CD4-positive, alpha-beta memory T cell (primary cell): ENCODE data around the gene CMTR2. TPM values are rescaled to one million over a fixed set of nuclear protein-coding genes. Genes with fewer than 3 reads are reported as not detected.

Source experiments
- CTCF ChIA-PET: fragments of 350-600 bp; sonication (Branson Sonifier 250); formaldehyde crosslinking; loops from one replicate; lab custom pipeline; 2021; ENCODE audit warnings: inconsistent platforms; ENCODE audit not compliant: partially characterized antibody; lab: Charles Lee
- POLR2A ChIA-PET: fragments of 350-600 bp; sonication (Branson Sonifier 250); formaldehyde crosslinking; loops from one replicate; lab custom pipeline; 2021; ENCODE audit not compliant: partially characterized antibody; lab: Charles Lee
- DNase-seq, 5 donors: peaks; one replicate each; pipeline versions ENCODE4 v3.0.0 to v3.0.0-alpha.2; 2020 to 2022; ENCODE audit warnings: mixed read lengths in 1 of 5
- H3K27ac ChIP-seq: one replicate; pipeline ENCODE4 v1.7.0; 2013; ENCODE audit warnings: low read depth, low read length
- H3K27me3 ChIP-seq: 2 replicates; pipeline ENCODE4 v1.7.0; 2013; ENCODE audit warnings: mild to moderate bottlenecking, low read length, moderate library complexity; ENCODE audit not compliant: insufficient read depth
- H3K36me3 ChIP-seq: 2 replicates; pipeline ENCODE4 v1.7.0; 2013; ENCODE audit warnings: mild to moderate bottlenecking, low read length, moderate library complexity; ENCODE audit not compliant: insufficient read depth
- H3K4me1 ChIP-seq: 2 replicates; pipeline ENCODE4 v1.7.0; 2013; ENCODE audit warnings: mild to moderate bottlenecking, low read length, moderate library complexity; ENCODE audit not compliant: insufficient read depth
- H3K4me3 ChIP-seq, 2 donors: one replicate each; pipeline ENCODE4 v1.7.0; 2013; ENCODE audit warnings: low read length in 2 of 2, mild to moderate bottlenecking in 1 of 2
- H3K9me3 ChIP-seq, 2 donors: one replicate each; pipeline ENCODE4 v1.7.0; 2013; ENCODE audit warnings: low read length in 2 of 2, control low read depth in 1 of 2; ENCODE audit not compliant: control insufficient read depth in 1 of 2
- H3K27ac Mint-ChIP-seq, 7 donors: one replicate each; pipeline ENCODE4 v1.8.0; 2020 to 2021; ENCODE audit warnings: mixed read lengths in 7 of 7, mild to moderate bottlenecking in 6 of 7, inconsistent platforms in 3 of 7, moderate library complexity in 3 of 7
- H3K27me3 Mint-ChIP-seq, 2 donors: one replicate each; pipeline ENCODE4 v1.8.0; 2020 to 2021; ENCODE audit warnings: mixed read lengths in 2 of 2
- H3K36me3 Mint-ChIP-seq, 2 donors: one replicate each; pipeline ENCODE4 v1.8.0; 2020 to 2021; ENCODE audit warnings: mixed read lengths in 2 of 2, inconsistent platforms in 1 of 2, mild to moderate bottlenecking in 1 of 2
- H3K4me1 Mint-ChIP-seq, 4 donors: one replicate each; pipeline ENCODE4 v1.8.0; 2020 to 2021; ENCODE audit warnings: mixed read lengths in 4 of 4, mild to moderate bottlenecking in 1 of 4
- H3K4me3 Mint-ChIP-seq, 8 donors: one replicate each; pipeline ENCODE4 v1.8.0; 2020 to 2021; ENCODE audit warnings: mixed read lengths in 8 of 8, mild to moderate bottlenecking in 7 of 8, moderate library complexity in 6 of 8, inconsistent platforms in 3 of 8
- H3K9me3 Mint-ChIP-seq, 8 donors: one replicate each; pipeline ENCODE4 v1.8.0; 2020 to 2021; ENCODE audit warnings: mixed read lengths in 8 of 8, mild to moderate bottlenecking in 5 of 8, inconsistent platforms in 3 of 8, moderate library complexity in 1 of 8
- intact Hi-C: fragments of 100-400 bp; cut with micrococcal nuclease; formaldehyde crosslinking; loops from one replicate; pipeline ENCODE4 v1.15.1; 2023
- polyA plus RNA-seq, 2 donors: library from polyadenylated mRNA; unstranded; fragments of 300-500 nt; fragmentation: Illumina TruSeq; gene quantifications; one replicate each; pipeline ENCODE4 v1.2.3, GENCODE V29; 2021
- total RNA-seq, 2 experiments: library from RNA; stranded (reverse); gene quantifications; one replicate each; pipeline ENCODE4 v1.2.3, GENCODE V29; 2021

Gene CMTR2
- total and polyA plus RNA-seq, 4 experiments from 2014 or later, result 16.6 to 28.5 (median 26.9) TPM

GRCh38 chr16:71282943-71283342 lies 6.3 kb downstream of the CMTR2 start:
- peaks cover 9 to 33% (median 14%) of the 10 kb centered on the region in 4 donors for H3K4me1 Mint-ChIP-seq
- Histone ChIP-seq H3K4me3 (no peak overlapping the region), H3K27me3 (no peaks in the 10 kb centered on the region), H3K9me3 (no peaks in the 10 kb centered on the region), H3K27ac (no peak overlapping the region), H3K36me3 (peaks cover 8% of the 10 kb centered on the region), H3K4me1 (peaks cover 8% of the 10 kb centered on the region)
- H3K4me3 Mint-ChIP-seq, result no peak overlapping the region
- CTCF ChIA-PET, result no interaction called here
- H3K36me3 Mint-ChIP-seq, result peaks cover 35 to 44% of the 10 kb centered on the region in 2 donors
- POLR2A ChIA-PET, result no interaction called here
- H3K27me3 Mint-ChIP-seq, result no peaks in the 10 kb centered on the region
- DNase-seq, result no peak
- peaks cover 0 to 18% (median 6%) of the 10 kb centered on the region in 8 donors for H3K9me3 Mint-ChIP-seq
- intact Hi-C loops, result no loop called here
- H3K27ac Mint-ChIP-seq, result no peak overlapping the region

GRCh38 chr16:71276589-71277334 lies 12.4 kb downstream of the CMTR2 start:
- no peak overlapping the region for H3K27ac ChIP-seq
- no peak overlapping the region for H3K27ac Mint-ChIP-seq
- H3K4me1 ChIP-seq, result no peaks in the 10 kb centered on the region
- POLR2A ChIA-PET, result no interaction called here
- peaks cover 0 to 1% (median 0%) of the 10 kb centered on the region in 4 donors for H3K4me1 Mint-ChIP-seq
- peaks cover 0 to 1% of the 10 kb centered on the region in 2 donors for H3K36me3 Mint-ChIP-seq
- CTCF ChIA-PET, result no interaction called here
- no peak overlapping the region for H3K4me3 Mint-ChIP-seq
- no peaks in the 10 kb centered on the region for H3K36me3 ChIP-seq
- no peaks in the 10 kb centered on the region for H3K27me3 Mint-ChIP-seq
- no peak overlapping the region for H3K4me3 ChIP-seq
- H3K27me3 ChIP-seq, result no peaks in the 10 kb centered on the region
- H3K9me3 ChIP-seq, result no peaks in the 10 kb centered on the region
- peaks cover 0 to 17% (median 9%) of the 10 kb centered on the region in 8 donors for H3K9me3 Mint-ChIP-seq
- intact Hi-C loops, result no loop called here
- DNase-seq, result no peak

GRCh38 chr16:71273384-71273783 lies 15.8 kb downstream of the CMTR2 start:
- peaks cover 0 to 1% of the 10 kb centered on the region in 2 donors for H3K36me3 Mint-ChIP-seq
- H3K36me3 ChIP-seq, result no peaks in the 10 kb centered on the region
- no peak overlapping the region for H3K27ac Mint-ChIP-seq
- POLR2A ChIA-PET, result no interaction called here
- H3K4me3 Mint-ChIP-seq, result no peak overlapping the region
- H3K27me3 Mint-ChIP-seq, result peaks cover 3 to 9% of the 10 kb centered on the region in 2 donors
- H3K4me1 ChIP-seq, result no peaks in the 10 kb centered on the region
- no peak for DNase-seq
- no peaks in the 10 kb centered on the region for H3K4me1 Mint-ChIP-seq
- intact Hi-C loops, result no loop called here
- no peaks in the 10 kb centered on the region for H3K27me3 ChIP-seq
- no peak overlapping the region for H3K4me3 ChIP-seq
- H3K27ac ChIP-seq, result no peak overlapping the region
- H3K9me3 Mint-ChIP-seq, result peaks cover 0 to 19% (median 9%) of the 10 kb centered on the region in 8 donors
- no peaks in the 10 kb centered on the region for H3K9me3 ChIP-seq
- CTCF ChIA-PET, result no interaction called here

- Histone ChIP-seq H3K36me3 (no peaks in the 10 kb centered on the region), H3K27me3 (no peaks in the 10 kb centered on the region), H3K27ac (no peak overlapping the region), H3K4me1 (no peaks in the 10 kb centered on the region), H3K4me3 (no peak overlapping the region), H3K9me3 (no peaks in the 10 kb centered on the region)
- H3K27ac Mint-ChIP-seq, result no peak overlapping the region
- no peaks in the 10 kb centered on the region for H3K4me1 Mint-ChIP-seq
- CTCF ChIA-PET, result no interaction called here
- DNase-seq, result no peak
- POLR2A ChIA-PET, result no interaction called here
- H3K9me3 Mint-ChIP-seq, result peaks cover 0 to 3% (median 0%) of the 10 kb centered on the region in 8 donors
- peaks cover 30 to 31% of the 10 kb centered on the region in 2 donors for H3K27me3 Mint-ChIP-seq
- no peak overlapping the region for H3K4me3 Mint-ChIP-seq
- intact Hi-C loops, result no loop called here
- H3K36me3 Mint-ChIP-seq, result no peaks in the 10 kb centered on the region
Observed at GRCh38 chr16:71264299-71264698, 24.9 kb downstream of the CMTR2 start.

GRCh38 chr16:71263582-71263981 lies 25.6 kb downstream of the CMTR2 start:
- no peak overlapping the region for H3K27ac ChIP-seq
- H3K27me3 ChIP-seq, result no peaks in the 10 kb centered on the region
- no peak overlapping the region for H3K4me3 Mint-ChIP-seq
- no peak overlapping the region for H3K27ac Mint-ChIP-seq
- ChIA-PET CTCF (no interaction called here), POLR2A (no interaction called here)
- H3K27me3 Mint-ChIP-seq, result peaks cover 29 to 34% of the 10 kb centered on the region in 2 donors
- no peaks in the 10 kb centered on the region for H3K4me1 Mint-ChIP-seq
- no peaks in the 10 kb centered on the region for H3K36me3 Mint-ChIP-seq
- H3K4me3 ChIP-seq, result no peak overlapping the region
- H3K4me1 ChIP-seq, result no peaks in the 10 kb centered on the region
- no peak for DNase-seq
- intact Hi-C loops, result no loop called here
- H3K9me3 Mint-ChIP-seq, result peaks cover 0 to 3% (median 0%) of the 10 kb centered on the region in 8 donors
- no peaks in the 10 kb centered on the region for H3K36me3 ChIP-seq
- H3K9me3 ChIP-seq, result no peaks in the 10 kb centered on the region

- Histone ChIP-seq H3K9me3 (no peaks in the 10 kb centered on the region), H3K4me1 (no peaks in the 10 kb centered on the region), H3K36me3 (no peaks in the 10 kb centered on the region), H3K27ac (no peak overlapping the region), H3K4me3 (no peak overlapping the region), H3K27me3 (no peaks in the 10 kb centered on the region)
- Mint-ChIP-seq H3K27me3 (peaks cover 29 to 33% of the 10 kb centered on the region in 2 donors), H3K4me3 (peak overlapping the region in 1 of 8 donors; percentile 27), H3K36me3 (no peaks in the 10 kb centered on the region), H3K9me3 (peaks cover 0 to 1% (median 0%) of the 10 kb centered on the region in 8 donors), H3K27ac (no peak overlapping the region), H3K4me1 (no peaks in the 10 kb centered on the region)
- ChIA-PET CTCF (no interaction called here), POLR2A (no interaction called here)
- no peak for DNase-seq
- intact Hi-C loops, result no loop called here
Observed at GRCh38 chr16:71262391-71262790, 26.8 kb downstream of the CMTR2 start.

GRCh38 chr16:71260995-71261394 lies 28.2 kb downstream of the CMTR2 start:
- no peaks in the 10 kb centered on the region for H3K4me1 Mint-ChIP-seq
- H3K4me3 Mint-ChIP-seq, result no peak overlapping the region
- H3K36me3 ChIP-seq, result no peaks in the 10 kb centered on the region
- H3K36me3 Mint-ChIP-seq, result no peaks in the 10 kb centered on the region
- intact Hi-C loops, result no loop called here
- H3K4me1 ChIP-seq, result no peaks in the 10 kb centered on the region
- no peaks in the 10 kb centered on the region for H3K9me3 ChIP-seq
- DNase-seq, result no peak
- peaks cover 31 to 32% of the 10 kb centered on the region in 2 donors for H3K27me3 Mint-ChIP-seq
- H3K9me3 Mint-ChIP-seq, result peaks cover 0 to 1% (median 0%) of the 10 kb centered on the region in 8 donors
- H3K27me3 ChIP-seq, result no peaks in the 10 kb centered on the region
- no peak overlapping the region for H3K27ac ChIP-seq
- no peak overlapping the region for H3K27ac Mint-ChIP-seq
- H3K4me3 ChIP-seq, result no peak overlapping the region
- POLR2A ChIA-PET, result no interaction called here
- CTCF ChIA-PET, result interaction anchor here (0.8 kb wide), 1 partner anchor 10 kb away, joined by 3 read pairs; no protein-coding TSS in a partner anchor
